HepG2 (cell line): ENCODE results near the gene CA5B. TPM values are rescaled to one million over a fixed set of nuclear protein-coding genes. Genes with fewer than 3 reads are reported as not detected.
A peak's percentile ranks its signal among the peaks of the same experiment; 100 is the strongest.

ENCODE experiments used
- AKNA ChIP-seq: sonication (generic); formaldehyde crosslinking; IDR thresholded peaks from 2 replicates; pipeline ENCODE4 v1.4.0; 2020; ENCODE audit warnings: missing genetic modification reagents, borderline replicate concordance
- ARID4A ChIP-seq: sonication (generic); formaldehyde crosslinking; IDR thresholded peaks from 2 replicates; pipeline ENCODE4 v1.5.0; 2020; ENCODE audit warnings: mild to moderate bottlenecking, missing genetic modification reagents, borderline replicate concordance
- ELF1 ChIP-seq: sonication (generic); formaldehyde crosslinking; IDR thresholded peaks from 2 replicates; pipeline ENCODE4 v1.4.0; 2020; ENCODE audit warnings: missing genetic modification reagents
- HDAC6 ChIP-seq: fragments of 200-600 bp; sonication (generic); IDR thresholded peaks from 2 replicates; pipeline ENCODE4 v1.7.0; 2017; ENCODE audit warnings: mild to moderate bottlenecking, antibody characterized with exemption, low read length, low read depth
- HOXA3 ChIP-seq: sonication (generic); formaldehyde crosslinking; IDR thresholded peaks from 2 replicates; pipeline ENCODE4 v1.5.0; 2020; ENCODE audit warnings: missing genetic modification reagents
- KIAA2018 ChIP-seq: sonication (generic); formaldehyde crosslinking; IDR thresholded peaks from 2 replicates; pipeline ENCODE4 v1.5.0; 2020; ENCODE audit warnings: mild to moderate bottlenecking, missing genetic modification reagents, borderline replicate concordance
- SP1 ChIP-seq, 2 experiments: fragments of 450-650 bp in 1 of 2; sonication (generic) in 1 of 2; formaldehyde crosslinking in 1 of 2; IDR thresholded peaks; 2 replicates each; pipeline versions ENCODE4 v1.4.0 to v1.6.1; 2016 to 2020; ENCODE audit warnings: missing genetic modification reagents in 1 of 2
- SUZ12 ChIP-seq: fragments of 150-350 bp; IDR thresholded peaks from 2 replicates; pipeline ENCODE4 v1.6.1; 2014; ENCODE audit warnings: low read depth, low read length
- ZC3H4 ChIP-seq: sonication (generic); formaldehyde crosslinking; IDR thresholded peaks from 2 replicates; pipeline ENCODE4 v1.4.0; 2020; ENCODE audit warnings: missing genetic modification reagents, borderline replicate concordance
- ZNF234 ChIP-seq: sonication (generic); formaldehyde crosslinking; conservative IDR thresholded peaks from 2 replicates; pipeline ENCODE4 v1.5.1; 2020; ENCODE audit warnings: mild to moderate bottlenecking, missing genetic modification reagents
- polyA plus RNA-seq, 8 experiments: library from polyadenylated mRNA; depleted of rRNA in 3 of 8; stranded (reverse) in 7 of 8; unstranded in 1 of 8; fragments of >200 nt; fragmentation: Illumina TruSeq in 4 of 8; extraction: Trizol in 4 of 8; gene quantifications; 2 replicates each; pipeline versions ENCODE4 v1.2.1 to v1.2.3, GENCODE V29; 2011 to 2016; ENCODE audit warnings: low read depth in 4 of 8, missing spikeins in 1 of 8, mixed read lengths in 1 of 8; ENCODE audit not compliant: insufficient read depth in 1 of 8
- total RNA-seq, 5 experiments: library from RNA; depleted of rRNA; stranded (reverse); fragments of >200 nt; fragmentation: Illumina TruSeq; extraction: Trizol; gene quantifications; 2 replicates each; pipeline ENCODE4 v1.2.3, GENCODE V29; 2016; ENCODE audit warnings: low read depth in 1 of 5

CA5B gene
- total and polyA plus RNA-seq, 2 of the 13 experiments (the other 11 are each of a cell fraction or from before 2014, with no cell fraction given) = 1.7 to 2.2 TPM

GRCh38 chrX:15744181-15744867, 6.3 kb downstream of the CA5B start (continued):
- TF ChIP-seq ARID4A (CRISPR knock-in tag) (peak; percentile 27; the same call in 1 of the 2 replicates), ZNF234 (CRISPR knock-in tag) (no peak), AKNA (CRISPR knock-in tag) (no peak), ELF1 (CRISPR knock-in tag) (peak; percentile 24; the same call in 1 of the 2 replicates), SP1 (IDR thresholded peaks at IDR 0.05) (no peak), SP1 (CRISPR knock-in tag; IDR thresholded peaks at IDR 0.05) (no peak), SUZ12 (no peak), ZC3H4 (CRISPR knock-in tag) (no peak), KIAA2018 (CRISPR knock-in tag) (no peak), HOXA3 (CRISPR knock-in tag) (peak; percentile 46; the same call in 1 of the 2 replicates), HDAC6 (no peak)
